Measurements from ENCODE around the gene GRIK4.
"Not testable (repeated sequence)": the region's sequence is repeated elsewhere in the genome, so short reads cannot be mapped to it uniquely, and the experiment has no call there.

GRIK4 gene

GRCh38 chr11:120784566-120785251 is 273.2 kb downstream of the GRIK4 start:
- no peak for DNase-seq (ENCODE audit: low read depth)

- DNase-seq (ENCODE audit: low read depth) = no peak
These were observed 274.0 kb downstream of the GRIK4 start for GRCh38 chr11:120785576-120785975.

GRCh38 chr11:120786206-120786735 is 274.7 kb downstream of the GRIK4 start:
- no peak for DNase-seq (ENCODE audit: low read depth)

- not testable (repeated sequence) for DNase-seq (ENCODE audit: low read depth)
These were observed 275.7 kb downstream of the GRIK4 start for GRCh38 chr11:120787224-120787623.

GRCh38 chr11:120789391-120789790 is 277.8 kb downstream of the GRIK4 start:
- no peak for DNase-seq (ENCODE audit: low read depth)

- DNase-seq (ENCODE audit: low read depth) = no peak
These were observed 280.8 kb downstream of the GRIK4 start for GRCh38 chr11:120792306-120792705.

GRCh38 chr11:120793150-120793549 is 281.6 kb downstream of the GRIK4 start:
- DNase-seq (ENCODE audit: low read depth) = no peak

GRCh38 chr11:120793806-120794479 is 282.4 kb downstream of the GRIK4 start:
- DNase-seq (ENCODE audit: low read depth) = no peak

GRCh38 chr11:120794748-120795147 is 283.2 kb downstream of the GRIK4 start:
- DNase-seq (ENCODE audit: low read depth) = no peak

- no peak for DNase-seq (ENCODE audit: low read depth)
These were observed 283.6 kb downstream of the GRIK4 start for GRCh38 chr11:120795185-120795584.

- no peak for DNase-seq (ENCODE audit: low read depth)
These were observed 285.6 kb downstream of the GRIK4 start for GRCh38 chr11:120797143-120797542.

- no peak for DNase-seq (ENCODE audit: low read depth)
These were observed 287.3 kb downstream of the GRIK4 start for GRCh38 chr11:120798854-120799253.

GRCh38 chr11:120800206-120800605 is 288.7 kb downstream of the GRIK4 start:
- DNase-seq (ENCODE audit: low read depth) = no peak

GRCh38 chr11:120801801-120802689 is 290.5 kb downstream of the GRIK4 start:
- DNase-seq (ENCODE audit: low read depth) = peak; percentile 59

- DNase-seq (ENCODE audit: low read depth) = no peak
These were observed 294.5 kb downstream of the GRIK4 start for GRCh38 chr11:120805960-120806555.

GRCh38 chr11:120807414-120808150 is 296.0 kb downstream of the GRIK4 start:
- peak; percentile 85 for DNase-seq (ENCODE audit: low read depth)

GRCh38 chr11:120808616-120809050 is 297.1 kb downstream of the GRIK4 start:
- DNase-seq (ENCODE audit: low read depth) = no peak

- DNase-seq (ENCODE audit: low read depth) = peak; percentile 4
These were observed 298.7 kb downstream of the GRIK4 start for GRCh38 chr11:120810251-120810650.

GRCh38 chr11:120811199-120811598 is 299.7 kb downstream of the GRIK4 start:
- no peak for DNase-seq (ENCODE audit: low read depth)

GRCh38 chr11:120811731-120812130 is 300.2 kb downstream of the GRIK4 start:
- no peak for DNase-seq (ENCODE audit: low read depth)

All from iris pigment epithelial cell (primary cell).